SK-N-SH treated with all-trans-retinoic acid at 6 μM for 48 hours (cell line): ENCODE data around the gene HPS5.
"Not testable (repeated sequence)": the region's sequence is repeated elsewhere in the genome, so short reads cannot be mapped to it uniquely, and the experiment has no call there.

Experiments
- ATAC-seq: fragments of 200-7000 bp; cut with Tn5 transposase; 3 replicates; pipeline ENCODE4 v1.9.1; 2020; ENCODE audit warnings: mild to moderate bottlenecking, moderate library complexity
- ARNTL ChIP-seq: fragments of 450-650 bp; formaldehyde crosslinking; IDR thresholded peaks from 2 replicates; pipeline ENCODE4 v1.5.0; 2020; ENCODE audit warnings: low read depth, mild to moderate bottlenecking, moderate library complexity, borderline replicate concordance
- BACH2 ChIP-seq: fragments of 250-450 bp; sonication (Bioruptor Pico); IDR thresholded peaks from 2 replicates; pipeline ENCODE4 v1.9.0; 2021; ENCODE audit warnings: mild to moderate bottlenecking, borderline replicate concordance
- CSDC2 ChIP-seq: fragments of 250-450 bp; sonication (Bioruptor Pico); IDR thresholded peaks from 2 replicates; pipeline ENCODE4 v1.5.0; 2020; ENCODE audit warnings: mild to moderate bottlenecking, moderate library complexity
- CSRNP3 ChIP-seq: fragments of 250-450 bp; sonication (Bioruptor Pico); IDR thresholded peaks from 2 replicates; pipeline ENCODE4 v1.5.1; 2021; ENCODE audit warnings: mild to moderate bottlenecking, moderate library complexity
- ESRRG ChIP-seq: fragments of 250-450 bp; sonication (Bioruptor Pico); IDR thresholded peaks from 2 replicates; pipeline ENCODE4 v1.6.1; 2021; ENCODE audit warnings: mild to moderate bottlenecking
- GLIS3 ChIP-seq: fragments of 250-450 bp; sonication (Bioruptor Pico); IDR thresholded peaks from 2 replicates; pipeline ENCODE4 v1.5.0; 2020; ENCODE audit warnings: mild to moderate bottlenecking, moderate library complexity
- ISL1 ChIP-seq: fragments of 250-450 bp; sonication (Bioruptor Pico); IDR thresholded peaks from 2 replicates; pipeline ENCODE4 v2.1.2; 2022; ENCODE audit warnings: mild to moderate bottlenecking, moderate library complexity
- OSR1 ChIP-seq: fragments of 250-450 bp; sonication (Bioruptor Pico); IDR thresholded peaks from 2 replicates; pipeline ENCODE4 v1.8.0; 2022; ENCODE audit warnings: moderate library complexity, mild to moderate bottlenecking, inconsistent platforms
- RARB ChIP-seq: fragments of 250-450 bp; sonication (Bioruptor Pico); IDR thresholded peaks from 2 replicates; pipeline ENCODE4 v1.8.0; 2021; ENCODE audit warnings: mild to moderate bottlenecking, moderate library complexity
- SNAI2 ChIP-seq: fragments of 250-450 bp; sonication (Bioruptor Pico); IDR thresholded peaks from 2 replicates; pipeline ENCODE4 v1.5.0; 2020; ENCODE audit warnings: mild to moderate bottlenecking, moderate library complexity
- TCF4 ChIP-seq: fragments of 250-450 bp; sonication (Bioruptor Pico); IDR thresholded peaks from 2 replicates; pipeline ENCODE4 v1.8.0; 2021; ENCODE audit warnings: mild to moderate bottlenecking, moderate library complexity, borderline replicate concordance
- TOX ChIP-seq: fragments of 250-450 bp; sonication (Bioruptor Pico); IDR thresholded peaks from 2 replicates; pipeline ENCODE4 v1.8.0; 2021; ENCODE audit warnings: mild to moderate bottlenecking, moderate library complexity, borderline replicate concordance
- ZC3H10 ChIP-seq: fragments of 250-450 bp; sonication (Bioruptor Pico); IDR thresholded peaks from 2 replicates; pipeline ENCODE4 v1.5.1; 2021; ENCODE audit warnings: mild to moderate bottlenecking, moderate library complexity
- ZFP3 ChIP-seq: fragments of 250-450 bp; sonication (Bioruptor Pico); IDR thresholded peaks from 2 replicates; pipeline ENCODE4 v1.5.0; 2020; ENCODE audit warnings: mild to moderate bottlenecking, moderate library complexity
- ZFP30 ChIP-seq: fragments of 450-650 bp; formaldehyde crosslinking; IDR thresholded peaks from 2 replicates; pipeline ENCODE4 v1.5.0; 2022; ENCODE audit warnings: mild to moderate bottlenecking, moderate library complexity
- ZNF70 ChIP-seq: fragments of 450-650 bp; formaldehyde crosslinking; IDR thresholded peaks from 2 replicates; pipeline ENCODE4 v1.5.0; 2020; ENCODE audit warnings: mild to moderate bottlenecking, moderate library complexity
- ZNF8 ChIP-seq: fragments of 450-650 bp; formaldehyde crosslinking; IDR thresholded peaks from 2 replicates; pipeline ENCODE4 v1.5.0; 2020; ENCODE audit warnings: mild to moderate bottlenecking, moderate library complexity
- TF ChIP-seq, protein P1 (sequence below): fragments of 250-450 bp; sonication (Bioruptor Pico); IDR thresholded peaks from 2 replicates; pipeline ENCODE4 v1.8.0; 2020; ENCODE audit warnings: mild to moderate bottlenecking, moderate library complexity, borderline replicate concordance
- TF ChIP-seq, protein P2 (sequence below): fragments of 250-450 bp; sonication (Bioruptor Pico); IDR thresholded peaks from 2 replicates; pipeline ENCODE4 v1.8.0; 2021; ENCODE audit warnings: low read depth, mild to moderate bottlenecking, moderate library complexity, borderline replicate concordance

HPS5 gene

DNA sequence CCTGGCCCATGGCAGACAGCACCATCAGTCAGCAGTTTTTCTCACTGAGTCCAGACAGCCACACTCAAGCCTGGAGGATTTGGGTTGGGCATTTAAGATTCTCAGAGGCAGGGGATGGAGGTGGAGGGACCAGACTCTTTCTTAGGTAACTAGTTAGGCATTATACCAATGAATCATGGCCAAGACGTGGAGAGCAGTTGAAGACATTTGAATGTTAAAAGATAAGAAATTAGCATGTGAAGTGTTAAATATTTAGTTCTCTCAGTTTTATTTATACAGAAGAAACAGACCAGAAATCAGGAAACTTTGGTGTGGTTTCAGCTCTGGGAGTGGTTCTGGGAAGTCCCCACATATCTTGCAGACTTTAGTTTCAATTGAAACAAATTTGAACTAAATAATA lies 10.4 kb upstream of the HPS5 start:
- ATAC-seq: no peak

DNA sequence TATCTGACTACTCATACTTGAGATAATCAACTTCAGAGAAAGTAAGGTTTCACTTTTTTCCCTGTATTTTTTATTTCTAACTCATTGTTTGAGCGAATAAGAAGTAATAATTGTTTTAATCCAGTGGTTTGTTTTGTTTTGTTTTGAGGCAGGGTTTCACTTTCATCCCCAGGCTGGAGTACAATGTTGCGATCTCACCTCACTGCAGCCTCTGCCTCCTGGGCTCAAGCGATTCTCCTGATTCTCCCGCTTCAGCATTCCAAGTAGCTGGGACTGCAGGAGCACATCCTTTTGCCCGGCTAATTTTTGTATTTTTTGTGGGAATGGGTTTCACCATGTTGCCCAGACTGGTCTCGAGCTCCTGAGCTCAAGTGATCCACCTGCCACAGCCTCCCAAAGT lies 9.0 kb upstream of the HPS5 start:
- TF ChIP-seq ARNTL (CRISPR knock-in tag) (no peak), OSR1 (no peak), GLIS3 (CRISPR knock-in tag) (no peak), BACH2 (CRISPR knock-in tag) (no peak)
- ATAC-seq: no peak

More for the DNA sequence above, 10.4 kb upstream of the HPS5 start:
- TF ChIP-seq ZFP3 (CRISPR knock-in tag) (no peak), ARNTL (CRISPR knock-in tag) (no peak), GLIS3 (CRISPR knock-in tag) (no peak), TCF4 (no peak), RARB (CRISPR knock-in tag) (no peak)
- TF ChIP-seq, protein P1, sequence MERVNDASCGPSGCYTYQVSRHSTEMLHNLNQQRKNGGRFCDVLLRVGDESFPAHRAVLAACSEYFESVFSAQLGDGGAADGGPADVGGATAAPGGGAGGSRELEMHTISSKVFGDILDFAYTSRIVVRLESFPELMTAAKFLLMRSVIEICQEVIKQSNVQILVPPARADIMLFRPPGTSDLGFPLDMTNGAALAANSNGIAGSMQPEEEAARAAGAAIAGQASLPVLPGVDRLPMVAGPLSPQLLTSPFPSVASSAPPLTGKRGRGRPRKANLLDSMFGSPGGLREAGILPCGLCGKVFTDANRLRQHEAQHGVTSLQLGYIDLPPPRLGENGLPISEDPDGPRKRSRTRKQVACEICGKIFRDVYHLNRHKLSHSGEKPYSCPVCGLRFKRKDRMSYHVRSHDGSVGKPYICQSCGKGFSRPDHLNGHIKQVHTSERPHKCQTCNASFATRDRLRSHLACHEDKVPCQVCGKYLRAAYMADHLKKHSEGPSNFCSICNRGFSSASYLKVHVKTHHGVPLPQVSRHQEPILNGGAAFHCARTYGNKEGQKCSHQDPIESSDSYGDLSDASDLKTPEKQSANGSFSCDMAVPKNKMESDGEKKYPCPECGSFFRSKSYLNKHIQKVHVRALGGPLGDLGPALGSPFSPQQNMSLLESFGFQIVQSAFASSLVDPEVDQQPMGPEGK: no peak

DNA sequence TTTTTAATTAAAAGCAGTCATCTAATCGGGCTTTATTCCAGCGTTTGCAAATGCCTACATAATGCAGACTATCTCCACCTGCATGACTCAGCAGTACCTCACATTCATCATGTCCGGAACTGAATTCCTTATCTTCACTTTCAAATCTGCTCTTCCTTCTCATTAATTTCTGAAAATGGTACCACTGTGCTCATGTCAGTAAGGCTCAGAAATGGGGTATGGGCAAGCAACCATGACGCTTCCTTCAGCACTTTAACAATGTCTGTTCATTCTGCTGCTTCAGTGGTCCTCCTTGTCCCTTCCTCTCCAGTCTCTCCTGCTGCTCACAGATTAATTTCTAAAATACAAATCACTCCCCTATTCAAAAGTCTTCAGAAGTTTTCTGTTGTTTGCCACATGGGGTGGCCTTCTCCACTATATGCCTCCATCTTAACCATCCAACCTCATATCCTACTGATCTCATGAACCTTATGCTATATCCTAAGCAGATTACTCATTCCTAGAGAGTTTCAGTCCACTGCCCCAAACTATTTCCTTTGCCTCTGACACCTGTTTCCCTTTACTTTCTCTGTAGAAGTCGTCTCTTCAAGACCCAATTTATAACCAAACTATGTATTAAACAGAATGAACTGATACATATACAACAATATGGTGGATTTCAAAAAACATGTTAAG lies 7.4 kb upstream of the HPS5 start:
- ATAC-seq: peak; percentile 70
- TF ChIP-seq ZNF70 (CRISPR knock-in tag) (no peak), CSDC2 (CRISPR knock-in tag) (no peak), GLIS3 (CRISPR knock-in tag) (no peak), ISL1 (CRISPR knock-in tag) (peak; percentile 15; the same call in 1 of the 2 replicates)

DNA sequence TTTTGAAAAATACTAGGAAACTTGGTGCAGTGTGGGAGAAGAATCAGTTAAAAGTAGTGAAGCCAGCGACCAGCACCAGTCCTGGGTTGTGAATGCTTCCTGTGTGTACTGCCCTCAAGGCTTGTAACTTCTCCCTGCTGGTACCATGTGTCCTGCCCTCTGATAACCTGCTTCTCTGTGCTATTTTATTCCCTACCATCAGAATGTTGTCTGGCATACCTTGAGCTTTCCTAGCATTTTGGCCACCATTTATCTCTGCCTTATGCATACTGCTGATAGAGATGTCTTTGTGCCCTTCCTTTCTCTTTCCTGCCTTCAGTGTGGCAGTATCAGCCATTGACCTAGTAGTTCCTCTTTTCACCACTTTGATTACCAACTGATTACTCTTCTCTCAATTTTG lies 2.4 kb upstream of the HPS5 start:
- no peak for ATAC-seq
- TF ChIP-seq RARB (CRISPR knock-in tag): no peak
- TF ChIP-seq ZFP30 (CRISPR knock-in tag): no peak
- no peak for TF ChIP-seq SNAI2 (CRISPR knock-in tag)
- TF ChIP-seq CSRNP3: no peak
- TF ChIP-seq CSDC2 (CRISPR knock-in tag): no peak
- no peak for TF ChIP-seq ZC3H10 (CRISPR knock-in tag)
- TF ChIP-seq, protein P2, sequence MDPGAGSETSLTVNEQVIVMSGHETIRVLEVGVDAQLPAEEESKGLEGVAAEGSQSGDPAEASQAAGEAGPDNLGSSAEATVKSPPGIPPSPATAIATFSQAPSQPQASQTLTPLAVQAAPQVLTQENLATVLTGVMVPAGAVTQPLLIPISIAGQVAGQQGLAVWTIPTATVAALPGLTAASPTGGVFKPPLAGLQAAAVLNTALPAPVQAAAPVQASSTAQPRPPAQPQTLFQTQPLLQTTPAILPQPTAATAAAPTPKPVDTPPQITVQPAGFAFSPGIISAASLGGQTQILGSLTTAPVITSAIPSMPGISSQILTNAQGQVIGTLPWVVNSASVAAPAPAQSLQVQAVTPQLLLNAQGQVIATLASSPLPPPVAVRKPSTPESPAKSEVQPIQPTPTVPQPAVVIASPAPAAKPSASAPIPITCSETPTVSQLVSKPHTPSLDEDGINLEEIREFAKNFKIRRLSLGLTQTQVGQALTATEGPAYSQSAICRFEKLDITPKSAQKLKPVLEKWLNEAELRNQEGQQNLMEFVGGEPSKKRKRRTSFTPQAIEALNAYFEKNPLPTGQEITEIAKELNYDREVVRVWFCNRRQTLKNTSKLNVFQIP (CRISPR knock-in tag): no peak
- TF ChIP-seq BACH2 (CRISPR knock-in tag): no peak
- TF ChIP-seq TOX: no peak
- TF ChIP-seq ESRRG: no peak
- no peak for TF ChIP-seq OSR1

DNA sequence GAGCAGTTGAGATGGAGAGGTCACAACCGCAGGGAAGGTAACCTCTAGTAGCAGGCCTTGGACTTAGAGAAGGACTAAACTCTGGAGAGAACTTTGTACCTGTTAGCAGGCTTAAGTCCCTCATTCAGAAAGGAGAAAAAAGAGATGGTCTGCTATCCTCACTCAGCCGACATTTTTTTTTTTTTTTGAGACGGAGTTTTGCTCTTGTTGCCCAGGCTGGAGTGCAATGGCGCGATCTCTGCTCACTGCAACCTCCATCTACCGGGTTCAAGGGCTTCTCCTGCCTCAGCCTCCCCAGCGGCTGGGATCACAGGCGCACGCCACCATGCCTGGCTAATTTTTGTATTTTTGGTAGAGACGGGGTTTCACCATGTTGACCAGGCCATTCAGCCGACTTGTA lies 1.9 kb upstream of the HPS5 start:
- not testable (repeated sequence) for ATAC-seq

DNA sequence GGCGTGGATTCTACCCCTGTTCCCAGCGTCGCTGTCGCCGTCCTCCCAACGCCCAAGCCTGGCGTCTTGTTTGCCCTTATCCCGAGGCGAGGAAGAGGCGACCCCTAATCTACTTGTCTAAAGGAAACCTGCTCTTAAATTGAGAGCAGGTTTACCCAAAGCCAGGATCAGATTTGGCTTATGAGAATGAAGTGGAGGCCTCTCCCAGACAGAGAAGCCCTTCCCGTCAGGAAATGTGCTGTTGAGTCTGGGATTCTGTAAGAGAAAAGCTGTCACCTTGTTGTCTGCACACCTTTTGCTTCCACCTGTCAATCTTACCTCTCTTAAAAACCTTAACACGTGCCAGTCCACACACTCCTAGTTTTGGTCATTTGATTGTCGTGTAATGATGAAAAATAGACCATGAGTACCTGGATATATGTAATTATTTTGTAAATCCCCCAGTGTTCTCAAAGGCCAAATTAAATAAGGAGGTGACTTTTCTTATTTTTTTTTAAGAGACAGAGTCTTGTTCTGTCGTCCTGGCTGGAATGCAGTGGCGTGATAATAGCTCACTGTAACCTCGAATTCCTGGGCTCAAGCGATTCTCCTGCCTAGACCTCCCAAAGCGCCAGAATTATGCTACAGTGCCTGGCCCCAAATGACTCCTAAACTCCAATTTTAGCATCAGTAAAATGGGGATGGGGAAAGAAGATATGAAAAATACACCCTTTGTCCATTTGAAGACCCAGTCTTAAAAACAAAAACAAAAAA lies 1.1 kb upstream of the HPS5 start:
- ATAC-seq: no peak
- TF ChIP-seq RARB (CRISPR knock-in tag) (no peak), TOX (no peak)

- peak; percentile 2; the same call in 1 of the 3 replicates for ATAC-seq
- no peak for TF ChIP-seq ZNF8 (CRISPR knock-in tag)
- no peak for TF ChIP-seq ZNF70 (CRISPR knock-in tag)
- no peak for TF ChIP-seq ARNTL (CRISPR knock-in tag)
- TF ChIP-seq, protein P2 (CRISPR knock-in tag): no peak
- no peak for TF ChIP-seq TOX
- no peak for TF ChIP-seq CSDC2 (CRISPR knock-in tag)
These were observed 367 bp downstream of the HPS5 start for GRCh38 chr11:18321578-18321968.
